CD14-positive monocyte (primary cell): ENCODE measurements around the gene SMAD3. TPM values are rescaled to one million over a fixed set of nuclear protein-coding genes. Genes with fewer than 3 reads are reported as not detected.

Source experiments
- DNase-seq, 3 donors: peaks; one replicate each; pipeline ENCODE4 v3.0.0-alpha.2; 2011 to 2022
- H2AFZ ChIP-seq: 2 replicates; pipeline ENCODE4 v1.6.0; 2012; ENCODE audit warnings: mild to moderate bottlenecking, low read depth, low read length, inconsistent platforms; ENCODE audit not compliant: insufficient read depth, poor library complexity, severe bottlenecking
- H3K27ac ChIP-seq, 2 donors: 1 replicate in 1 of 2; 2 replicates in 1 of 2; pipeline ENCODE4 v1.5.1; 2012 to 2013; ENCODE audit warnings: low read length in 2 of 2, control low read depth in 1 of 2, inconsistent platforms in 1 of 2, low read depth in 1 of 2, mild to moderate bottlenecking in 1 of 2
- H3K27me3 ChIP-seq, 2 donors: one replicate each; pipeline versions ENCODE4 v1.6.0 to v1.6.1; 2011 to 2013; ENCODE audit warnings: low read length in 2 of 2; ENCODE audit not compliant: control insufficient read depth in 2 of 2, insufficient read depth in 2 of 2
- H3K36me3 ChIP-seq, 2 donors: replicated peaks in 1 of 2; 1 replicate in 1 of 2; 2 replicates in 1 of 2; pipeline versions ENCODE4 v1.5.1 to v1.6.1; 2012 to 2013; ENCODE audit warnings: low read length in 2 of 2, control low read depth in 1 of 2, inconsistent platforms in 1 of 2, mild to moderate bottlenecking in 1 of 2; ENCODE audit not compliant: insufficient read depth in 2 of 2, control insufficient read depth in 1 of 2
- H3K4me1 ChIP-seq, 2 donors: 1 replicate in 1 of 2; 2 replicates in 1 of 2; pipeline versions ENCODE4 v1.5.1 to v1.6.1; 2012 to 2013; ENCODE audit warnings: low read length in 2 of 2, control low read depth in 1 of 2, inconsistent platforms in 1 of 2, mild to moderate bottlenecking in 1 of 2, moderate library complexity in 1 of 2; ENCODE audit not compliant: insufficient read depth in 2 of 2, control insufficient read depth in 1 of 2
- H3K4me2 ChIP-seq: replicated peaks from 2 replicates; pipeline ENCODE3; 2012; ENCODE audit warnings: low read length, moderate library complexity, mild to moderate bottlenecking; ENCODE audit not compliant: poor library complexity, severe bottlenecking; ENCODE audit errors: extremely low read depth
- H3K4me3 ChIP-seq, 3 experiments: fragments of 200-600 bp in 1 of 3; sonication (generic) in 1 of 3; replicated peaks in 1 of 3; 1 replicate in 2 of 3; 2 replicates in 1 of 3; pipeline ENCODE4 v1.5.1; 2011 to 2013; ENCODE audit warnings: low read length in 3 of 3, mild to moderate bottlenecking in 3 of 3, control low read depth in 2 of 3, low read depth in 2 of 3, inconsistent platforms in 1 of 3, moderate library complexity in 1 of 3
- H3K79me2 ChIP-seq: 2 replicates; pipeline ENCODE4 v1.6.0; 2012; ENCODE audit warnings: mild to moderate bottlenecking, control low read depth, inconsistent platforms, low read length, moderate library complexity; ENCODE audit not compliant: insufficient read depth
- H3K9ac ChIP-seq: 2 replicates; pipeline ENCODE4 v1.6.0; 2017; ENCODE audit warnings: low read length, mild to moderate bottlenecking; ENCODE audit not compliant: insufficient read depth, poor library complexity, severe bottlenecking
- H3K9me3 ChIP-seq, 2 donors: replicated peaks in 1 of 2; 1 replicate in 1 of 2; 2 replicates in 1 of 2; pipeline versions ENCODE4 v1.5.1 to v1.6.1; 2012 to 2013; ENCODE audit warnings: low read length in 2 of 2, control low read depth in 1 of 2; ENCODE audit not compliant: control insufficient read depth in 1 of 2, insufficient read depth in 1 of 2
- H4K20me1 ChIP-seq: 2 replicates; pipeline ENCODE4 v1.6.0; 2012; ENCODE audit warnings: mild to moderate bottlenecking, low read length, control low read depth, moderate library complexity; ENCODE audit not compliant: insufficient read depth
- H3K27ac Mint-ChIP-seq, 7 donors: one replicate each; pipeline ENCODE4 v1.8.0; 2020; ENCODE audit warnings: mild to moderate bottlenecking in 7 of 7, mixed read lengths in 7 of 7, moderate library complexity in 6 of 7, inconsistent platforms in 2 of 7
- H3K27me3 Mint-ChIP-seq, 3 donors: one replicate each; pipeline ENCODE4 v1.8.0; 2021 to 2022; ENCODE audit warnings: low read depth in 3 of 3, mild to moderate bottlenecking in 3 of 3, mixed read lengths in 3 of 3, moderate library complexity in 3 of 3, inconsistent platforms in 1 of 3
- H3K36me3 Mint-ChIP-seq, 2 donors: one replicate each; pipeline ENCODE4 v1.8.0; 2020; ENCODE audit warnings: mixed read lengths in 2 of 2, inconsistent platforms in 1 of 2, mild to moderate bottlenecking in 1 of 2
- H3K4me1 Mint-ChIP-seq: one replicate; pipeline ENCODE4 v1.8.0; 2020; ENCODE audit warnings: mild to moderate bottlenecking, mixed read lengths
- H3K4me3 Mint-ChIP-seq, 2 donors: one replicate each; pipeline ENCODE4 v1.8.0; 2020; ENCODE audit warnings: mild to moderate bottlenecking in 2 of 2, mixed read lengths in 2 of 2, moderate library complexity in 1 of 2
- H3K9me3 Mint-ChIP-seq, 7 donors: one replicate each; pipeline ENCODE4 v1.8.0; 2020 to 2022; ENCODE audit warnings: mixed read lengths in 7 of 7, mild to moderate bottlenecking in 6 of 7, moderate library complexity in 6 of 7, inconsistent platforms in 2 of 7
- CTCF ChIP-seq: fragments of 200-600 bp; IDR thresholded peaks from one replicate; pipeline ENCODE4 v1.8.0; 2022; ENCODE audit warnings: antibody characterized with exemption, mild to moderate bottlenecking
- WGBS: methylation state at CpG from one replicate; pipeline ENCODE4 v1.1.5; 2013; ENCODE audit warnings: missing lambda C conversion rate; ENCODE audit not compliant: insufficient coverage; 5-methylcytosine and 5-hydroxymethylcytosine counted together
- intact Hi-C, 2 donors: fragments of 100-400 bp; cut with micrococcal nuclease; formaldehyde crosslinking; loops; one replicate each; pipeline versions ENCODE4 v1.15.0 to v1.15.1; 2023
- polyA plus RNA-seq, 3 donors: library from polyadenylated mRNA; depleted of rRNA in 1 of 3; unstranded in 2 of 3; stranded (reverse) in 1 of 3; fragments of 300-500 nt in 2 of 3; fragments of >200 nt in 1 of 3; fragmentation: Illumina TruSeq in 2 of 3; gene quantifications; 1 replicate in 2 of 3; 2 replicates in 1 of 3; pipeline ENCODE4 v1.2.3, GENCODE V29; 2012 to 2021

SMAD3 gene
- polyA plus RNA-seq, 3 donors, result 4.4 to 41.7 (median 5.4) TPM

- Histone ChIP-seq H3K36me3 (peaks cover 0 to 24% of the 10 kb centered on the region in 2 donors), H3K27me3 (no peaks in the 10 kb centered on the region), H3K4me1 (peaks cover 62 to 78% of the 10 kb centered on the region in 2 donors), H3K27ac (no peak overlapping the region), H3K9ac (no peak overlapping the region), H3K4me3 (no peak overlapping the region), H2AFZ (no peak overlapping the region), H4K20me1 (no peaks in the 10 kb centered on the region), H3K79me2 (peaks cover 81% of the 10 kb centered on the region), H3K9me3 (no peaks in the 10 kb centered on the region), H3K4me2 (no peak overlapping the region)
- Mint-ChIP-seq H3K27me3 (no peaks in the 10 kb centered on the region), H3K27ac (peak overlapping the region in 3 of 7 donors; percentile 26 to 70 (median 48)), H3K9me3 (peaks cover 0 to 6% (median 0%) of the 10 kb centered on the region in 7 donors), H3K4me3 (no peak overlapping the region), H3K4me1 (peaks cover 86% of the 10 kb centered on the region), H3K36me3 (peaks cover 46 to 67% of the 10 kb centered on the region in 2 donors)
- no peak for TF ChIP-seq CTCF
- WGBS, result no CpG with 5 or more reads among the region's 7 CpGs
- intact Hi-C loops, result no loop called here
- no peak for DNase-seq
Observed at GRCh38 chr15:67095912-67096311, 30.5 kb downstream of the SMAD3 start.

GRCh38 chr15:67096546-67097294, 31.3 kb downstream of the SMAD3 start:
- Histone ChIP-seq H3K79me2 (peaks cover 86% of the 10 kb centered on the region), H3K9ac (no peak overlapping the region), H3K4me1 (peaks cover 62 to 78% of the 10 kb centered on the region in 2 donors), H3K27me3 (no peaks in the 10 kb centered on the region), H3K4me2 (no peak overlapping the region), H3K36me3 (peaks cover 0 to 24% of the 10 kb centered on the region in 2 donors), H3K9me3 (no peaks in the 10 kb centered on the region), H3K4me3 (no peak overlapping the region), H4K20me1 (no peaks in the 10 kb centered on the region), H2AFZ (no peak overlapping the region), H3K27ac (no peak overlapping the region)
- Mint-ChIP-seq H3K27me3 (no peaks in the 10 kb centered on the region), H3K4me3 (no peak overlapping the region), H3K27ac (peak overlapping the region in 6 of 7 donors; percentile 16 to 70 (median 42)), H3K4me1 (peaks cover 77% of the 10 kb centered on the region), H3K36me3 (peaks cover 46 to 62% of the 10 kb centered on the region in 2 donors), H3K9me3 (peaks cover 0 to 6% (median 0%) of the 10 kb centered on the region in 7 donors)
- peak in 1 of 3 donors; percentile 50 for DNase-seq
- no peak for TF ChIP-seq CTCF
- WGBS, result 83% methylated on average over 1 of the region's 2 CpGs
- intact Hi-C loops, result no loop called here
